K562 (cell line): Measurements from ENCODE around the gene TAF1A. TPM values are rescaled to one million over a fixed set of nuclear protein-coding genes. Genes with fewer than 3 reads are reported as not detected.

ENCODE experiments used
- ATAC-seq: fragments of 200-7000 bp; cut with Tn5 transposase; 3 replicates; pipeline ENCODE4 v1.9.1; 2020; ENCODE audit warnings: moderate library complexity
- BruUV-seq: library from RNA; stranded (reverse); fragments of 400-500 nt; replicated peaks from 2 replicates; lab custom pipeline; 2021; lab: Mats Ljungman, UMichigan
- CTCF ChIA-PET: fragments of 300-600 bp; formaldehyde crosslinking; extraction: SDS; loops from one replicate; lab custom pipeline; 2021; ENCODE audit warnings: low intra/inter-chr PET ratio; lab: Yijun Ruan, JAX
- POLR2A ChIA-PET: fragments of 300-600, 350-650 bp; sonication (Branson Sonifier 250); formaldehyde crosslinking; extraction: SDS; loops from one replicate; lab custom pipeline; 2021; ENCODE audit warnings: antibody characterized with exemption, inconsistent platforms; lab: Yijun Ruan, JAX
- DNase-seq, 4 experiments: peaks; one replicate each; pipeline versions ENCODE4 v3.0.0 to v3.0.0-alpha.2; 2011 to 2018; ENCODE audit warnings: low spot score in 3 of 4, mixed read lengths in 3 of 4; ENCODE audit errors: extremely low read depth in 1 of 4
- FAIRE-seq: peaks from 2 replicates; lab custom pipeline; 2011; peaks lifted over from hg19 to GRCh38; lab: Jason Lieb, UNC
- H2AFZ ChIP-seq: 2 replicates; pipeline ENCODE4 v1.6.0; 2011; ENCODE audit warnings: low read depth, low read length, control low read depth, inconsistent platforms
- H3K27ac ChIP-seq: fragments of 200-600 bp; 3 replicates; pipeline ENCODE4 v1.8.0; 2011; ENCODE audit warnings: low read depth, mild to moderate bottlenecking, control low read depth, inconsistent platforms, low read length, moderate library complexity, mixed read lengths; ENCODE audit errors: extremely low read depth
- H3K27me3 ChIP-seq, 2 experiments: fragments of 300-600 bp in 1 of 2; 2 replicates in 1 of 2; 3 replicates in 1 of 2; pipeline versions ENCODE4 v1.6.0 to v1.8.0; 2011; ENCODE audit warnings: inconsistent platforms in 2 of 2, low read length in 2 of 2, mild to moderate bottlenecking in 1 of 2, mixed read lengths in 1 of 2, moderate library complexity in 1 of 2; ENCODE audit not compliant: control insufficient read depth in 2 of 2, insufficient read depth in 2 of 2
- H3K36me3 ChIP-seq: fragments of 300-600 bp; 3 replicates; pipeline ENCODE4 v1.8.0; 2011; ENCODE audit warnings: mild to moderate bottlenecking, low read length, inconsistent platforms; ENCODE audit not compliant: control insufficient read depth, insufficient read depth
- H3K4me1 ChIP-seq, 2 experiments: fragments of 200-600 bp in 1 of 2; replicated peaks in 1 of 2; 2 replicates in 1 of 2; 3 replicates in 1 of 2; pipeline versions ENCODE4 v1.5.1 to v1.8.0; 2011; ENCODE audit warnings: inconsistent platforms in 2 of 2, low read length in 2 of 2, mild to moderate bottlenecking in 1 of 2, mixed read lengths in 1 of 2, moderate library complexity in 1 of 2; ENCODE audit not compliant: control insufficient read depth in 2 of 2, insufficient read depth in 2 of 2
- H3K4me2 ChIP-seq: 2 replicates; pipeline ENCODE4 v1.6.1; 2011; ENCODE audit warnings: low read length, control low read depth, inconsistent platforms, mixed read lengths; ENCODE audit not compliant: insufficient read depth
- H3K4me3 ChIP-seq: fragments of 200-600 bp; sonication (generic), shearing (Covaris generic); 2 replicates; pipeline ENCODE4 v1.5.1; 2016; ENCODE audit warnings: control low read depth, inconsistent platforms
- H3K79me2 ChIP-seq: fragments of 200-600 bp; 3 replicates; pipeline ENCODE4 v1.8.0; 2011; ENCODE audit warnings: low read length, inconsistent platforms; ENCODE audit not compliant: control insufficient read depth, insufficient read depth
- H3K9ac ChIP-seq, 2 experiments: 2 replicates each; pipeline versions ENCODE4 v1.6.0 to v1.6.1; 2011; ENCODE audit warnings: low read depth in 2 of 2, low read length in 2 of 2, control low read depth in 1 of 2, inconsistent platforms in 1 of 2, mild to moderate bottlenecking in 1 of 2, mixed read lengths in 1 of 2; ENCODE audit not compliant: insufficient read depth in 1 of 2
- H3K9me1 ChIP-seq: one replicate; pipeline ENCODE4 v1.6.0; 2011; ENCODE audit warnings: inconsistent platforms, mild to moderate bottlenecking, low read length, moderate library complexity; ENCODE audit not compliant: control insufficient read depth, insufficient read depth
- H3K9me3 ChIP-seq: replicated peaks from 2 replicates; pipeline ENCODE4 v1.5.1; 2011; ENCODE audit warnings: low read depth, low read length, inconsistent platforms; ENCODE audit not compliant: control insufficient read depth, insufficient read depth
- H4K20me1 ChIP-seq: replicated peaks from 2 replicates; pipeline ENCODE4 v1.6.1; 2011; ENCODE audit warnings: low read length, inconsistent platforms, mixed read lengths; ENCODE audit not compliant: control insufficient read depth, insufficient read depth
- CBFA2T2 ChIP-seq: fragments of 450-650 bp; conservative IDR thresholded peaks from 2 replicates; pipeline ENCODE4 v1.6.1; 2017; ENCODE audit warnings: mild to moderate bottlenecking
- CBFA2T3 ChIP-seq: fragments of 450-650 bp; IDR thresholded peaks from 2 replicates; pipeline ENCODE4 v1.6.1; 2017
- RAD21 ChIP-seq, 2 experiments: fragments of 250-450 bp in 1 of 2; fragments of 450-650 bp in 1 of 2; sonication (Bioruptor Pico) in 1 of 2; formaldehyde crosslinking in 1 of 2; IDR thresholded peaks in 1 of 2; conservative IDR thresholded peaks in 1 of 2; 2 replicates each; pipeline versions ENCODE4 v1.4.0 to v1.8.0; 2020 to 2022; ENCODE audit warnings: mild to moderate bottlenecking in 2 of 2, moderate library complexity in 1 of 2
- RCOR1 ChIP-seq, 2 experiments: IDR thresholded peaks; 2 replicates each; pipeline ENCODE4 v1.6.1; 2012; ENCODE audit warnings: low read depth in 2 of 2, low read length in 2 of 2, borderline replicate concordance in 1 of 2, improper control_type of control experiment in 1 of 2
- SRSF1 ChIP-seq: fragments of 200-400 bp; formaldehyde crosslinking; IDR thresholded peaks from 2 replicates; pipeline ENCODE4 v1.6.1; 2017; ENCODE audit warnings: mild to moderate bottlenecking, low read depth, low read length, moderate library complexity
- STAG1 ChIP-seq: sonication (generic); formaldehyde crosslinking; IDR thresholded peaks from 2 replicates; pipeline ENCODE4 v1.5.0; 2020; ENCODE audit warnings: missing genetic modification reagents, borderline replicate concordance
- TAL1 ChIP-seq: fragments of 450-650 bp; IDR thresholded peaks from 2 replicates; pipeline ENCODE4 v1.6.1; 2016; ENCODE audit warnings: mild to moderate bottlenecking
- TEAD4 ChIP-seq, 2 experiments: sonication (generic) in 1 of 2; formaldehyde crosslinking in 1 of 2; IDR thresholded peaks; 2 replicates each; pipeline versions ENCODE4 v1.6.1 to v1.8.0; 2012 to 2022; ENCODE audit warnings: borderline replicate concordance in 1 of 2, inconsistent platforms in 1 of 2, low read length in 1 of 2, mild to moderate bottlenecking in 1 of 2, missing genetic modification reagents in 1 of 2
- WGBS: fragments of 100-300 bp; shearing (Covaris generic); methylation state at CpG from one replicate; pipeline ENCODE4 v1.1.6; 2016; ENCODE audit warnings: low coverage, mixed read lengths; ENCODE audit not compliant: insufficient coverage; ENCODE audit errors: missing lambda C conversion rate; 5-methylcytosine and 5-hydroxymethylcytosine counted together
- in situ Hi-C: fragments of 300-500 bp; cut with MboI; formaldehyde crosslinking; loops from 4 replicates; pipeline ENCODE4 v1.15.0; 2018; ENCODE audit warnings: inconsistent platforms, mixed read lengths
- intact Hi-C: fragments of 100-400 bp; cut with micrococcal nuclease; formaldehyde crosslinking; loops from 2 replicates; pipeline ENCODE4 v1.14.2; 2022
- polyA plus RNA-seq, 8 experiments: library from polyadenylated mRNA; depleted of rRNA in 4 of 8; stranded (reverse) in 5 of 8; unstranded in 3 of 8; fragments of >200 nt; fragmentation: Nextera tagmentation in 2 of 8; fragmentation: Illumina TruSeq in 1 of 8; extraction: Ambion mirVana in 2 of 8; extraction: Trizol in 1 of 8; gene quantifications; 2 replicates each; pipeline versions ENCODE4 v1.2.1 to v1.2.3, GENCODE V29; 2011 to 2014; ENCODE audit warnings: inconsistent platforms in 1 of 8, missing spikeins in 1 of 8
- total RNA-seq, 7 experiments: library from RNA; depleted of rRNA in 6 of 7; stranded (reverse); fragments of >200 nt in 6 of 7; fragmentation: Illumina TruSeq in 2 of 7; extraction: Trizol in 2 of 7; gene quantifications; 2 replicates each; pipeline versions ENCODE4 v1.2.1 to v1.2.3, GENCODE V29; 2011 to 2021; ENCODE audit warnings: low replicate concordance in 1 of 7
- TF ChIP-seq, protein P1 (sequence below): fragments of 450-650 bp; IDR thresholded peaks from 2 replicates; pipeline ENCODE4 v1.6.1; 2016
- TF ChIP-seq, protein P2 (sequence below), 2 experiments: IDR thresholded peaks in 1 of 2; conservative IDR thresholded peaks in 1 of 2; 2 replicates each; pipeline ENCODE4 v1.6.1; 2016; ENCODE audit warnings: low read depth in 2 of 2, mild to moderate bottlenecking in 1 of 2, missing compliant biosample characterization in 1 of 2, missing genetic modification characterization in 1 of 2, moderate library complexity in 1 of 2
- TF ChIP-seq, protein P3 (sequence below): sonication (generic); formaldehyde crosslinking; IDR thresholded peaks from 2 replicates; pipeline ENCODE4 v1.8.0; 2022; ENCODE audit warnings: missing genetic modification reagents, mild to moderate bottlenecking, moderate library complexity, borderline replicate concordance
- TF ChIP-seq, protein P4 (sequence below), 3 experiments: IDR thresholded peaks in 2 of 3; conservative IDR thresholded peaks in 1 of 3; 2 replicates each; pipeline ENCODE4 v1.5.1; 2011 to 2012; ENCODE audit warnings: low read length in 3 of 3, mild to moderate bottlenecking in 3 of 3, control low read depth in 2 of 3, improper control_type of control experiment in 1 of 3, inconsistent platforms in 1 of 3, low read depth in 1 of 3, mixed read lengths in 1 of 3, moderate library complexity in 1 of 3; ENCODE audit not compliant: insufficient read depth in 2 of 3

Gene TAF1A
- total and polyA plus RNA-seq, 9 of the 15 experiments (the other 6 are each of a cell fraction or from before 2014, with no cell fraction given): 17.8 to 36.8 (median 25.3) TPM

DNA sequence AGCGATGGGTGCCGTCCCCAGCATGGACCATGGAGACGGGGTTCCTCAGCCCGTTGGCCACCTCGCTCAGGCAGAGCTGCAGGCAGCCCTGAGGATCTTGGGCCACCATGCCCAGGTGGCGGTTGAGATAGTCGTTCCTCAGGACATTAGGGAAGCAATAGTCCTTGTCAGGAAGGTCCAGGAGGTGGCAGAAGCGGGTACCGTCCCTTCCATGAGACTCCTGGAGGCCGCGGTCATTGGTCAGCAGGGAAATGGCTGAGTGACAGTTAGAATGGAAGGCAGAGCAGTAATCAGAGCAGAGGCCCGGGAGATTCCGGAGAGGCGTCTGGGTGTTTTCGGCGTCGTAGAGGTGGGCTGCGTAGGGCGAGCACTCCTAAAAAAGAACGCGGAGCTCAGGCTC lies 45.9 kb downstream of the TAF1A start:
- Histone ChIP-seq H3K4me3 (no peak overlapping the region), H3K36me3 (no peaks in the 10 kb centered on the region), H3K27ac (no peak overlapping the region), H2AFZ (peak overlapping the region; percentile 73), H3K4me1 (peaks cover 3 to 9% of the 10 kb centered on the region in 2 experiments; a peak in 4 of 5 replicates), H3K4me2 (peak overlapping the region; percentile 38; the same call in 1 of the 2 replicates), H3K27me3 (peaks cover 2 to 34% of the 10 kb centered on the region in 2 experiments; a peak in 4 of 5 replicates), H3K79me2 (no peaks in the 10 kb centered on the region), H4K20me1 (no peaks in the 10 kb centered on the region), H3K9me3 (no peaks in the 10 kb centered on the region), H3K9ac (peak overlapping the region in 1 of 2 experiments; percentile 46; a peak in 1 of 4 replicates), H3K9me1 (no peaks in the 10 kb centered on the region)
- DNase-seq: peak in 3 of 4 experiments; percentile 37 to 56 (median 51)
- peak; percentile 49 for FAIRE-seq
- in situ Hi-C loops (no loop called here), intact Hi-C loops (loop anchor here (5.0 kb wide), 1 partner anchor 88 kb away; no protein-coding TSS in a partner anchor)
- POLR2A ChIA-PET: no interaction called here
- no TSS peak for BruUV-seq
- 33% methylated on average over 21 of the region's 21 CpGs for WGBS
- ATAC-seq: peak; percentile 79
- CTCF ChIA-PET: no interaction called here
- TF ChIP-seq TEAD4 (IDR thresholded peaks at IDR 0.05; ENCODE audit: low read length): peak; percentile 19; the same call in 1 of the 2 replicates
- TF ChIP-seq TEAD4 (CRISPR knock-in tag; IDR thresholded peaks at IDR 0.05; ENCODE audit: borderline replicate concordance): no peak
- TF ChIP-seq CBFA2T2: 0 out of 2 replicates have a peak, but pooled peaks have one; percentile 3
- TF ChIP-seq TAL1: 0 out of 2 replicates have a peak, but pooled peaks have one; percentile 33
- TF ChIP-seq, protein P1, sequence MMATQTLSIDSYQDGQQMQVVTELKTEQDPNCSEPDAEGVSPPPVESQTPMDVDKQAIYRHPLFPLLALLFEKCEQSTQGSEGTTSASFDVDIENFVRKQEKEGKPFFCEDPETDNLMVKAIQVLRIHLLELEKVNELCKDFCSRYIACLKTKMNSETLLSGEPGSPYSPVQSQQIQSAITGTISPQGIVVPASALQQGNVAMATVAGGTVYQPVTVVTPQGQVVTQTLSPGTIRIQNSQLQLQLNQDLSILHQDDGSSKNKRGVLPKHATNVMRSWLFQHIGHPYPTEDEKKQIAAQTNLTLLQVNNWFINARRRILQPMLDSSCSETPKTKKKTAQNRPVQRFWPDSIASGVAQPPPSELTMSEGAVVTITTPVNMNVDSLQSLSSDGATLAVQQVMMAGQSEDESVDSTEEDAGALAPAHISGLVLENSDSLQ: peak; percentile 88
- TF ChIP-seq STAG1: no peak
- no peak for TF ChIP-seq SRSF1
- TF ChIP-seq, protein P2, sequence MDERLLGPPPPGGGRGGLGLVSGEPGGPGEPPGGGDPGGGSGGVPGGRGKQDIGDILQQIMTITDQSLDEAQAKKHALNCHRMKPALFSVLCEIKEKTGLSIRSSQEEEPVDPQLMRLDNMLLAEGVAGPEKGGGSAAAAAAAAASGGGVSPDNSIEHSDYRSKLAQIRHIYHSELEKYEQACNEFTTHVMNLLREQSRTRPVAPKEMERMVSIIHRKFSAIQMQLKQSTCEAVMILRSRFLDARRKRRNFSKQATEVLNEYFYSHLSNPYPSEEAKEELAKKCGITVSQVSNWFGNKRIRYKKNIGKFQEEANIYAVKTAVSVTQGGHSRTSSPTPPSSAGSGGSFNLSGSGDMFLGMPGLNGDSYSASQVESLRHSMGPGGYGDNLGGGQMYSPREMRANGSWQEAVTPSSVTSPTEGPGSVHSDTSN (CRISPR knock-in tag; IDR thresholded peaks at IDR 0.05; ENCODE audit: low read depth): peak; percentile 31; the same call in 1 of the 2 replicates
- TF ChIP-seq, protein P2 (tag; conservative IDR thresholded peaks at IDR 0.05; ENCODE audit: low read depth): 0 out of 2 replicates have a peak, but pooled peaks have one; percentile 34
- TF ChIP-seq, protein P3, sequence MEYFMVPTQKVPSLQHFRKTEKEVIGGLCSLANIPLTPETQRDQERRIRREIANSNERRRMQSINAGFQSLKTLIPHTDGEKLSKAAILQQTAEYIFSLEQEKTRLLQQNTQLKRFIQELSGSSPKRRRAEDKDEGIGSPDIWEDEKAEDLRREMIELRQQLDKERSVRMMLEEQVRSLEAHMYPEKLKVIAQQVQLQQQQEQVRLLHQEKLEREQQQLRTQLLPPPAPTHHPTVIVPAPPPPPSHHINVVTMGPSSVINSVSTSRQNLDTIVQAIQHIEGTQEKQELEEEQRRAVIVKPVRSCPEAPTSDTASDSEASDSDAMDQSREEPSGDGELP (CRISPR knock-in tag): 0 out of 2 replicates have a peak, but pooled peaks have one; percentile 15
- TF ChIP-seq, protein P4, sequence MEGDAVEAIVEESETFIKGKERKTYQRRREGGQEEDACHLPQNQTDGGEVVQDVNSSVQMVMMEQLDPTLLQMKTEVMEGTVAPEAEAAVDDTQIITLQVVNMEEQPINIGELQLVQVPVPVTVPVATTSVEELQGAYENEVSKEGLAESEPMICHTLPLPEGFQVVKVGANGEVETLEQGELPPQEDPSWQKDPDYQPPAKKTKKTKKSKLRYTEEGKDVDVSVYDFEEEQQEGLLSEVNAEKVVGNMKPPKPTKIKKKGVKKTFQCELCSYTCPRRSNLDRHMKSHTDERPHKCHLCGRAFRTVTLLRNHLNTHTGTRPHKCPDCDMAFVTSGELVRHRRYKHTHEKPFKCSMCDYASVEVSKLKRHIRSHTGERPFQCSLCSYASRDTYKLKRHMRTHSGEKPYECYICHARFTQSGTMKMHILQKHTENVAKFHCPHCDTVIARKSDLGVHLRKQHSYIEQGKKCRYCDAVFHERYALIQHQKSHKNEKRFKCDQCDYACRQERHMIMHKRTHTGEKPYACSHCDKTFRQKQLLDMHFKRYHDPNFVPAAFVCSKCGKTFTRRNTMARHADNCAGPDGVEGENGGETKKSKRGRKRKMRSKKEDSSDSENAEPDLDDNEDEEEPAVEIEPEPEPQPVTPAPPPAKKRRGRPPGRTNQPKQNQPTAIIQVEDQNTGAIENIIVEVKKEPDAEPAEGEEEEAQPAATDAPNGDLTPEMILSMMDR (IDR thresholded peaks at IDR 0.05 in 2 of 3, conservative IDR thresholded peaks at IDR 0.05 in 1 of 3; ENCODE audit: insufficient read depth in 2 of 3, low read depth in 1 of 3, low read length in 3 of 3): peak; percentile 42 to 48 (median 44); a peak in 4 of 6 replicates
- TF ChIP-seq RCOR1 (IDR thresholded peaks at IDR 0.05; ENCODE audit: borderline replicate concordance in 1 of 2, low read depth in 2 of 2, low read length in 2 of 2): 0 out of 4 replicates have a peak, but pooled peaks of 1 of the 2 experiments have one; percentile 6
- peak; percentile 25; the same call in 1 of the 2 replicates for TF ChIP-seq CBFA2T3
- peak in 1 of 2 experiments; percentile 42; a peak in 2 of 4 replicates for TF ChIP-seq RAD21 (CRISPR knock-in tag; conservative IDR thresholded peaks at IDR 0.05 in 1 of 2, IDR thresholded peaks at IDR 0.05 in 1 of 2)
